Stomach (tissue), 4 donors: ENCODE results near the gene CRADD.

ENCODE experiments used
- EP300 ChIP-seq: sonication (generic); formaldehyde crosslinking; IDR thresholded peaks from one replicate; pipeline ENCODE4 v1.6.1; 2017; ENCODE audit warnings: antibody characterized with exemption
- TF ChIP-seq, protein P1 (sequence below), 7 experiments: fragments of 450-650 bp in 4 of 7; fragments of 200-600 bp in 3 of 7; sonication (generic) in 3 of 7; IDR thresholded peaks; one replicate each; pipeline ENCODE4 v1.5.1; 2016 to 2019; ENCODE audit warnings: antibody characterized with exemption in 7 of 7, control low read depth in 2 of 7, mild to moderate bottlenecking in 1 of 7

DNA sequence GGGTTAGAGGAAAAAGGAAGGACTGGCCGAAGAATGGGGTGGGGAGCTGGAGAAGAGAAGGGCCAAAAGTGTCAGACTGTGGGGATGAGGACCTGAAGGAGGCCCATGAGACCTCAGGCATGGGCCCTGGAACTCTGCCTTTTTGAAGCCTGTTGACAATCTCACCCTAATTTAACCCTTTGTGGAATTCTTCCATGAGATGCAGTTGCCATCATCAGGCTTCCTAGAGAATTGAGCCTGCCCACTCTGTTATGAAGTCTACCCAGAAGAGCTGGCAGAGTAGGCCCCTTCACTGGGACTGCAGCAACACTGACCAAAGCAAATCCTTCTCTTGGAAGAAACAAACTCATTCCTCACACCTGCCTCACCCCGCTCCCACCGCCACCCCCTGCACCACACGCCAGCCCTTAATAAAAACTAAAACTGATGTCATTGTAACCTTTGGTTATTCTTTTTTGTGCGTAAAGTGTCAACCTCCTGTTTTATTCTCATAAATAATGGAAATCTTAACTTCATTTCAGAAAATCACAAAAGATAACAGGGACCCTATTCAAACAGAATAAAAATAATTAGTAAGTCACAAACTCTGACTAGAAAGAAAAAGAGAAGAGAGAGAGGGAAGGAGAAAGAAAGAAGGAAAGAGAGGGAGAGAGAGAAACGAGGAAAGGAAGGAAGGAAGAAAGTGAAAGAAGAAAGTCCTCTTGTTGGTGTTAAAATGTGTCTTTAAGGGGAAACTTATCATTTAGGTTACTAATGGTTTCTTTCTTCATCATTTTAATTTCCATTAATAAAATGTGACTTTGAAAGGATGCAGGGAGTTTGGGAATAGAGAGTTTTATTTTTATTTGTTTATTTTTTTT lies 61.3 kb downstream of the CRADD start:
- TF ChIP-seq, protein P1, sequence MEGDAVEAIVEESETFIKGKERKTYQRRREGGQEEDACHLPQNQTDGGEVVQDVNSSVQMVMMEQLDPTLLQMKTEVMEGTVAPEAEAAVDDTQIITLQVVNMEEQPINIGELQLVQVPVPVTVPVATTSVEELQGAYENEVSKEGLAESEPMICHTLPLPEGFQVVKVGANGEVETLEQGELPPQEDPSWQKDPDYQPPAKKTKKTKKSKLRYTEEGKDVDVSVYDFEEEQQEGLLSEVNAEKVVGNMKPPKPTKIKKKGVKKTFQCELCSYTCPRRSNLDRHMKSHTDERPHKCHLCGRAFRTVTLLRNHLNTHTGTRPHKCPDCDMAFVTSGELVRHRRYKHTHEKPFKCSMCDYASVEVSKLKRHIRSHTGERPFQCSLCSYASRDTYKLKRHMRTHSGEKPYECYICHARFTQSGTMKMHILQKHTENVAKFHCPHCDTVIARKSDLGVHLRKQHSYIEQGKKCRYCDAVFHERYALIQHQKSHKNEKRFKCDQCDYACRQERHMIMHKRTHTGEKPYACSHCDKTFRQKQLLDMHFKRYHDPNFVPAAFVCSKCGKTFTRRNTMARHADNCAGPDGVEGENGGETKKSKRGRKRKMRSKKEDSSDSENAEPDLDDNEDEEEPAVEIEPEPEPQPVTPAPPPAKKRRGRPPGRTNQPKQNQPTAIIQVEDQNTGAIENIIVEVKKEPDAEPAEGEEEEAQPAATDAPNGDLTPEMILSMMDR (IDR thresholded peaks at IDR 0.05), result no peak
- TF ChIP-seq EP300, result no peak
